ENCODE measurements around the gene MYO1E.

Gene MYO1E

GRCh38 chr15:59200560-59200959, 172.1 kb downstream of the MYO1E start:
- Histone ChIP-seq H3K4me3 (ENCODE audit: insufficient read depth, low read length, poor library complexity, severe bottlenecking) (no peak overlapping the region), H3K9me2 (replicated peaks; ENCODE audit: insufficient read depth, low read length) (no peaks in the 10 kb centered on the region), H2AFZ (ENCODE audit: low read depth, low read length, severe bottlenecking) (no peak overlapping the region), H3K79me2 (ENCODE audit: insufficient read depth, low read length) (no peaks in the 10 kb centered on the region), H3K27me3 (ENCODE audit: low read length) (no peaks in the 10 kb centered on the region), H3K36me3 (ENCODE audit: low read length) (peaks cover 75% of the 10 kb centered on the region), H3K27ac (ENCODE audit: low read depth, low read length) (no peak overlapping the region), H3K9me3 (ENCODE audit: insufficient read depth, low read length) (no peaks in the 10 kb centered on the region), H3K9ac (ENCODE audit: low read length) (no peak overlapping the region), H4K20me1 (ENCODE audit: low read depth, low read length) (0 out of 2 replicates have a peak, but pooled peaks cover under 1% of the 10 kb centered on the region), H3F3A (ENCODE audit: insufficient read depth) (peaks cover 21% of the 10 kb centered on the region), H3K4me2 (ENCODE audit: low read depth, low read length, poor library complexity, severe bottlenecking) (no peak overlapping the region)
- TF ChIP-seq CTCF (IDR thresholded peaks at IDR 0.05; ENCODE audit: insufficient read depth, low read length, poor library complexity, severe bottlenecking) (no peak), EZH2phosphoT487 (conservative IDR thresholded peaks at IDR 0.05; ENCODE audit: low read length) (no peak)

GRCh38 chr15:59199626-59200465, 172.8 kb downstream of the MYO1E start:
- Histone ChIP-seq H2AFZ (ENCODE audit: low read depth, low read length, severe bottlenecking) (no peak overlapping the region), H3F3A (ENCODE audit: insufficient read depth) (peaks cover 20% of the 10 kb centered on the region), H3K4me3 (ENCODE audit: insufficient read depth, low read length, poor library complexity, severe bottlenecking) (no peak overlapping the region), H4K20me1 (ENCODE audit: low read depth, low read length) (no peaks in the 10 kb centered on the region), H3K27me3 (ENCODE audit: low read length) (no peaks in the 10 kb centered on the region), H3K9ac (ENCODE audit: low read length) (no peak overlapping the region), H3K9me2 (replicated peaks; ENCODE audit: insufficient read depth, low read length) (no peaks in the 10 kb centered on the region), H3K27ac (ENCODE audit: low read depth, low read length) (no peak overlapping the region), H3K9me3 (ENCODE audit: insufficient read depth, low read length) (no peaks in the 10 kb centered on the region), H3K79me2 (ENCODE audit: insufficient read depth, low read length) (no peaks in the 10 kb centered on the region), H3K4me2 (ENCODE audit: low read depth, low read length, poor library complexity, severe bottlenecking) (no peak overlapping the region), H3K36me3 (ENCODE audit: low read length) (peaks cover 75% of the 10 kb centered on the region)
- TF ChIP-seq CTCF (IDR thresholded peaks at IDR 0.05; ENCODE audit: insufficient read depth, low read length, poor library complexity, severe bottlenecking), result no peak
- no peak for TF ChIP-seq EZH2phosphoT487 (conservative IDR thresholded peaks at IDR 0.05; ENCODE audit: low read length)

- no peaks in the 10 kb centered on the region for H3K9me3 ChIP-seq (ENCODE audit: insufficient read depth, low read length)
- H3K79me2 ChIP-seq (ENCODE audit: insufficient read depth, low read length), result no peaks in the 10 kb centered on the region
- TF ChIP-seq EZH2phosphoT487 (conservative IDR thresholded peaks at IDR 0.05; ENCODE audit: low read length) (no peak), CTCF (IDR thresholded peaks at IDR 0.05; ENCODE audit: insufficient read depth, low read length, poor library complexity, severe bottlenecking) (no peak)
- peaks cover 70% of the 10 kb centered on the region for H3K36me3 ChIP-seq (ENCODE audit: low read length)
- no peak overlapping the region for H3K4me2 ChIP-seq (ENCODE audit: low read depth, low read length, poor library complexity, severe bottlenecking)
- no peak overlapping the region for H3K9ac ChIP-seq (ENCODE audit: low read length)
- peaks cover 16% of the 10 kb centered on the region for H3F3A ChIP-seq (ENCODE audit: insufficient read depth)
- H2AFZ ChIP-seq (ENCODE audit: low read depth, low read length, severe bottlenecking), result no peak overlapping the region
- no peaks in the 10 kb centered on the region for H3K27me3 ChIP-seq (ENCODE audit: low read length)
- H3K9me2 ChIP-seq (replicated peaks; ENCODE audit: insufficient read depth, low read length), result no peaks in the 10 kb centered on the region
- no peak overlapping the region for H3K4me3 ChIP-seq (ENCODE audit: insufficient read depth, low read length, poor library complexity, severe bottlenecking)
- no peak overlapping the region for H3K27ac ChIP-seq (ENCODE audit: low read depth, low read length)
- no peaks in the 10 kb centered on the region for H4K20me1 ChIP-seq (ENCODE audit: low read depth, low read length)
Observed at GRCh38 chr15:59197454-59197853, 175.2 kb downstream of the MYO1E start.
